ENCODE measurements around the gene OR4D11.
"Not testable (repeated sequence)": the region's sequence is repeated elsewhere in the genome, so short reads cannot be mapped to it uniquely, and the experiment has no call there.

OR4D11 gene

GRCh38 chr11:59528711-59529110, 25.3 kb downstream of the OR4D11 start:
- no peak overlapping the region for H3K9ac ChIP-seq (ENCODE audit: insufficient read length, low read depth)
- H3K4me3 ChIP-seq (ENCODE audit: insufficient read length, low read depth): no peak overlapping the region
- H3K9me3 ChIP-seq (ENCODE audit: insufficient read depth, low read length): no peaks in the 10 kb centered on the region
- H3K4me1 ChIP-seq (ENCODE audit: insufficient read depth, insufficient read length): no peaks in the 10 kb centered on the region
- DNase-seq (ENCODE audit: low read depth, low spot score): no peak
- no peaks in the 10 kb centered on the region for H3K36me3 ChIP-seq (ENCODE audit: insufficient read depth, insufficient read length, low read length)
- H3K27me3 ChIP-seq (ENCODE audit: insufficient read depth, insufficient read length): no peaks in the 10 kb centered on the region
- TF ChIP-seq ZNF274 (IDR thresholded peaks at IDR 0.05; ENCODE audit: low read depth, low read length) (no peak), YY1 (IDR thresholded peaks at IDR 0.05; ENCODE audit: insufficient read depth, insufficient read length) (no peak), SUZ12 (IDR thresholded peaks at IDR 0.05; ENCODE audit: extremely low read depth, insufficient read depth, insufficient read length) (no peak)

- Histone ChIP-seq H3K9me3 (ENCODE audit: insufficient read depth, low read length) (no peaks in the 10 kb centered on the region), H3K9ac (ENCODE audit: insufficient read length, low read depth) (no peak overlapping the region), H3K27me3 (ENCODE audit: insufficient read depth, insufficient read length) (no peaks in the 10 kb centered on the region), H3K36me3 (ENCODE audit: insufficient read depth, insufficient read length, low read length) (no peaks in the 10 kb centered on the region), H3K4me1 (ENCODE audit: insufficient read depth, insufficient read length) (peaks cover 3% of the 10 kb centered on the region), H3K4me3 (ENCODE audit: insufficient read length, low read depth) (no peak overlapping the region)
- TF ChIP-seq SUZ12 (IDR thresholded peaks at IDR 0.05; ENCODE audit: extremely low read depth, insufficient read depth, insufficient read length) (no peak), ZNF274 (IDR thresholded peaks at IDR 0.05; ENCODE audit: low read depth, low read length) (no peak)
- DNase-seq (ENCODE audit: low read depth, low spot score): no peak
These were observed 29.2 kb downstream of the OR4D11 start for GRCh38 chr11:59532620-59533019.

GRCh38 chr11:59534676-59535075, 31.3 kb downstream of the OR4D11 start:
- Histone ChIP-seq H3K27me3 (ENCODE audit: insufficient read depth, insufficient read length) (no peaks in the 10 kb centered on the region), H3K9me3 (ENCODE audit: insufficient read depth, low read length) (no peaks in the 10 kb centered on the region), H3K9ac (ENCODE audit: insufficient read length, low read depth) (no peak overlapping the region), H3K4me1 (ENCODE audit: insufficient read depth, insufficient read length) (peaks cover 3% of the 10 kb centered on the region), H3K36me3 (ENCODE audit: insufficient read depth, insufficient read length, low read length) (no peaks in the 10 kb centered on the region), H3K4me3 (ENCODE audit: insufficient read length, low read depth) (no peak overlapping the region)
- no peak for DNase-seq (ENCODE audit: low read depth, low spot score)
- TF ChIP-seq YY1 (IDR thresholded peaks at IDR 0.05; ENCODE audit: insufficient read depth, insufficient read length): no peak
- no peak for TF ChIP-seq SUZ12 (IDR thresholded peaks at IDR 0.05; ENCODE audit: extremely low read depth, insufficient read depth, insufficient read length)
- TF ChIP-seq ZNF274 (IDR thresholded peaks at IDR 0.05; ENCODE audit: low read depth, low read length): no peak

GRCh38 chr11:59542142-59542810, 38.9 kb downstream of the OR4D11 start:
- Histone ChIP-seq H3K9me3 (ENCODE audit: insufficient read depth, low read length) (no peaks in the 10 kb centered on the region), H3K4me3 (ENCODE audit: insufficient read length, low read depth) (no peak overlapping the region), H3K4me1 (ENCODE audit: insufficient read depth, insufficient read length) (no peaks in the 10 kb centered on the region), H3K36me3 (ENCODE audit: insufficient read depth, insufficient read length, low read length) (no peaks in the 10 kb centered on the region), H3K9ac (ENCODE audit: insufficient read length, low read depth) (no peak overlapping the region), H3K27me3 (ENCODE audit: insufficient read depth, insufficient read length) (no peaks in the 10 kb centered on the region)
- TF ChIP-seq SUZ12 (IDR thresholded peaks at IDR 0.05; ENCODE audit: extremely low read depth, insufficient read depth, insufficient read length) (no peak), YY1 (IDR thresholded peaks at IDR 0.05; ENCODE audit: insufficient read depth, insufficient read length) (no peak), ZNF274 (IDR thresholded peaks at IDR 0.05; ENCODE audit: low read depth, low read length) (no peak)
- no peak for DNase-seq (ENCODE audit: low read depth, low spot score)

GRCh38 chr11:59543713-59544112, 40.3 kb downstream of the OR4D11 start:
- not testable (repeated sequence) for H3K4me3 ChIP-seq (ENCODE audit: insufficient read length, low read depth); DNase-seq (ENCODE audit: low read depth, low spot score); H3K9me3 ChIP-seq (ENCODE audit: insufficient read depth, low read length)

GRCh38 chr11:59544869-59545178, 41.4 kb downstream of the OR4D11 start:
- TF ChIP-seq YY1 (IDR thresholded peaks at IDR 0.05; ENCODE audit: insufficient read depth, insufficient read length) (no peak), SUZ12 (IDR thresholded peaks at IDR 0.05; ENCODE audit: extremely low read depth, insufficient read depth, insufficient read length) (no peak), ZNF274 (IDR thresholded peaks at IDR 0.05; ENCODE audit: low read depth, low read length) (no peak)
- Histone ChIP-seq H3K9me3 (ENCODE audit: insufficient read depth, low read length) (no peaks in the 10 kb centered on the region), H3K4me1 (ENCODE audit: insufficient read depth, insufficient read length) (no peaks in the 10 kb centered on the region), H3K36me3 (ENCODE audit: insufficient read depth, insufficient read length, low read length) (no peaks in the 10 kb centered on the region), H3K4me3 (ENCODE audit: insufficient read length, low read depth) (no peak overlapping the region), H3K9ac (ENCODE audit: insufficient read length, low read depth) (no peak overlapping the region), H3K27me3 (ENCODE audit: insufficient read depth, insufficient read length) (no peaks in the 10 kb centered on the region)
- no peak for DNase-seq (ENCODE audit: low read depth, low spot score)

More at GRCh38 chr11:59543713-59544112, 40.3 kb downstream of the OR4D11 start:
- H3K9ac ChIP-seq (ENCODE audit: insufficient read length, low read depth); H3K36me3 ChIP-seq (ENCODE audit: insufficient read depth, insufficient read length, low read length); H3K27me3 ChIP-seq (ENCODE audit: insufficient read depth, insufficient read length); H3K4me1 ChIP-seq (ENCODE audit: insufficient read depth, insufficient read length): not testable (repeated sequence)

- DNase-seq (ENCODE audit: low read depth, low spot score): no peak
- H3K9ac ChIP-seq (ENCODE audit: insufficient read length, low read depth): no peak overlapping the region
These were observed 42.0 kb downstream of the OR4D11 start for GRCh38 chr11:59545179-59546020.

GRCh38 chr11:59547605-59548308, 44.4 kb downstream of the OR4D11 start:
- not testable (repeated sequence) for H3K27me3 ChIP-seq (ENCODE audit: insufficient read depth, insufficient read length); H3K9ac ChIP-seq (ENCODE audit: insufficient read length, low read depth); H3K9me3 ChIP-seq (ENCODE audit: insufficient read depth, low read length); H3K4me3 ChIP-seq (ENCODE audit: insufficient read length, low read depth); DNase-seq (ENCODE audit: low read depth, low spot score); H3K4me1 ChIP-seq (ENCODE audit: insufficient read depth, insufficient read length); H3K36me3 ChIP-seq (ENCODE audit: insufficient read depth, insufficient read length, low read length)

More at GRCh38 chr11:59545179-59546020, 42.0 kb downstream of the OR4D11 start:
- TF ChIP-seq SUZ12 (IDR thresholded peaks at IDR 0.05; ENCODE audit: extremely low read depth, insufficient read depth, insufficient read length) (no peak), YY1 (IDR thresholded peaks at IDR 0.05; ENCODE audit: insufficient read depth, insufficient read length) (no peak), ZNF274 (IDR thresholded peaks at IDR 0.05; ENCODE audit: low read depth, low read length) (no peak)
- H3K36me3 ChIP-seq (ENCODE audit: insufficient read depth, insufficient read length, low read length): no peaks in the 10 kb centered on the region
- no peaks in the 10 kb centered on the region for H3K27me3 ChIP-seq (ENCODE audit: insufficient read depth, insufficient read length)
- H3K4me3 ChIP-seq (ENCODE audit: insufficient read length, low read depth): no peak overlapping the region
- H3K9me3 ChIP-seq (ENCODE audit: insufficient read depth, low read length): no peaks in the 10 kb centered on the region
- no peaks in the 10 kb centered on the region for H3K4me1 ChIP-seq (ENCODE audit: insufficient read depth, insufficient read length)
